22Rv1 (cell line): ENCODE results near the gene TATDN2.

Source experiments
- ZFX ChIP-seq: fragments of 450-650 bp; IDR thresholded peaks from 2 replicates; pipeline ENCODE4 v1.6.1; 2017; ENCODE audit warnings: antibody characterized with exemption, borderline replicate concordance
- TF ChIP-seq, protein P1 (sequence below): fragments of 450-650 bp; IDR thresholded peaks from 2 replicates; pipeline ENCODE4 v1.5.1; 2017; ENCODE audit warnings: mild to moderate bottlenecking

DNA sequence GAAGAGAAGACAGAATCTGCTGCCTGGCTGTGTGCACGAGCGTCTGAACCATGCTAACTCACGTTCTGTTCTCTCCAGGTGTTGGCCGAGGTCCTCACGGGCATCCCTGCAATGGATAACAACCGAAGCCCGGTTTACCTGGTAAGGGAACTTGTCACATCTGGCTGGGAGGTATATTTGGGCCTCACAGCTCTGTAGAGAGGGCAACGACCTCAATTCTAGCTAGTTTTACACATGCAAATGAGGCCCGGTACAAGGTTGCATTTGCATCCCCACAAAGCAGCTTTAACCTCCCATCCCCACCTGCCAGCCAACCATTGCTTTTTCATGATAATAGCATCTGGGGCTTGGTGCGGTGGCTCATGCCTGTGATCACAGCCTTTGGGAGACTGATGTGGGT is 22.0 kb upstream of the TATDN2 start:
- TF ChIP-seq, protein P1, sequence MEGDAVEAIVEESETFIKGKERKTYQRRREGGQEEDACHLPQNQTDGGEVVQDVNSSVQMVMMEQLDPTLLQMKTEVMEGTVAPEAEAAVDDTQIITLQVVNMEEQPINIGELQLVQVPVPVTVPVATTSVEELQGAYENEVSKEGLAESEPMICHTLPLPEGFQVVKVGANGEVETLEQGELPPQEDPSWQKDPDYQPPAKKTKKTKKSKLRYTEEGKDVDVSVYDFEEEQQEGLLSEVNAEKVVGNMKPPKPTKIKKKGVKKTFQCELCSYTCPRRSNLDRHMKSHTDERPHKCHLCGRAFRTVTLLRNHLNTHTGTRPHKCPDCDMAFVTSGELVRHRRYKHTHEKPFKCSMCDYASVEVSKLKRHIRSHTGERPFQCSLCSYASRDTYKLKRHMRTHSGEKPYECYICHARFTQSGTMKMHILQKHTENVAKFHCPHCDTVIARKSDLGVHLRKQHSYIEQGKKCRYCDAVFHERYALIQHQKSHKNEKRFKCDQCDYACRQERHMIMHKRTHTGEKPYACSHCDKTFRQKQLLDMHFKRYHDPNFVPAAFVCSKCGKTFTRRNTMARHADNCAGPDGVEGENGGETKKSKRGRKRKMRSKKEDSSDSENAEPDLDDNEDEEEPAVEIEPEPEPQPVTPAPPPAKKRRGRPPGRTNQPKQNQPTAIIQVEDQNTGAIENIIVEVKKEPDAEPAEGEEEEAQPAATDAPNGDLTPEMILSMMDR, result no peak
- TF ChIP-seq ZFX, result no peak
